SK-N-MC (cell line): ENCODE results near the gene SCART1.

Experiments
- EZH2 ChIP-seq: fragments of 200-600 bp; sonication (generic); IDR thresholded peaks from one replicate; pipeline ENCODE4 v1.6.1; 2017; ENCODE audit warnings: antibody characterized with exemption
- FOXP2 ChIP-seq: optimal IDR thresholded peaks from 2 replicates; pipeline ENCODE3; 2011; ENCODE audit warnings: mild to moderate bottlenecking, moderate library complexity; ENCODE audit not compliant: insufficient read depth; ENCODE audit errors: extremely low read length, control extremely low read depth
- POLR2AphosphoS5 ChIP-seq: IDR thresholded peaks from 2 replicates; pipeline ENCODE4 v1.6.1; 2012; ENCODE audit warnings: mild to moderate bottlenecking, low read depth, low read length, borderline replicate concordance

DNA sequence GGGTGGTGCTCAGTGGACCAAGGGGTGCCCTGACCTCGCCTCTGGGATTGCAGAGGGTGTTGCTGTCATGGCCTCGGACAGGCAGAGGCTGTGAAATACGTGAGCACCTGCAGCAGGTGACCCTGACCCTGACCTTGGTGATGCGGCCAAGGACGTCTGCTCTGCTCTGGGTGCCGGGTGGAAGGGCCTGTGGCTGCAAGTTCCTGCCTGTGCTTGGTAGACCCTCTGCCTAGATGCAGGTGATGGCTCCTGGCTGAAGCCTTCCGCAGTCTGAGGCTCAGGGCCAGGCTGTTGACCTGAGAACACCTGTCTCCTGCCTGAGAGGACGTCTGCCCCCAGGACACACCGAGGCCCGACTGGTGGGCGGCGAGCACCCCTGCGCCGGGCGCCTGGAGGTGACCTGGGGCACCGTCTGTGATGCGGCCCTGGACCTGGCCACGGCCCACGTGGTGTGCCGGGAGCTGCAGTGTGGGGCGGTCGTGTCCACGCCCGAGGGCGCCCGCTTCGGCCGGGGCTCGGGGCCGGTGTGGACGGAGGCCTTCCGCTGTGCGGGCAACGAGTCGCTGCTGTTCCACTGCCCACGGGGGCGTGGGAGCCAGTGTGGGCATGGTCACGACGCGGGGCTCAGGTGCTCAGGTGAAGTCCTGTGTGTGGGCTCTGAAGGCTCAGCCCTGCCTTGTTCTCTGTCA, 4.4 kb downstream of the SCART1 start:
- TF ChIP-seq POLR2AphosphoS5 = no peak
- no peak for TF ChIP-seq EZH2
- no peak for TF ChIP-seq FOXP2
